Fibroblast of skin of scalp (primary cell): ENCODE results near the gene HLA-DPA1.
"Not testable (repeated sequence)": the region's sequence is repeated elsewhere in the genome, so short reads cannot be mapped to it uniquely, and the experiment has no call there.

ENCODE experiments used
- DNase-seq: peaks from one replicate; pipeline ENCODE4 v3.0.0-alpha.2; 2013

The HLA-DPA1 gene

DNA sequence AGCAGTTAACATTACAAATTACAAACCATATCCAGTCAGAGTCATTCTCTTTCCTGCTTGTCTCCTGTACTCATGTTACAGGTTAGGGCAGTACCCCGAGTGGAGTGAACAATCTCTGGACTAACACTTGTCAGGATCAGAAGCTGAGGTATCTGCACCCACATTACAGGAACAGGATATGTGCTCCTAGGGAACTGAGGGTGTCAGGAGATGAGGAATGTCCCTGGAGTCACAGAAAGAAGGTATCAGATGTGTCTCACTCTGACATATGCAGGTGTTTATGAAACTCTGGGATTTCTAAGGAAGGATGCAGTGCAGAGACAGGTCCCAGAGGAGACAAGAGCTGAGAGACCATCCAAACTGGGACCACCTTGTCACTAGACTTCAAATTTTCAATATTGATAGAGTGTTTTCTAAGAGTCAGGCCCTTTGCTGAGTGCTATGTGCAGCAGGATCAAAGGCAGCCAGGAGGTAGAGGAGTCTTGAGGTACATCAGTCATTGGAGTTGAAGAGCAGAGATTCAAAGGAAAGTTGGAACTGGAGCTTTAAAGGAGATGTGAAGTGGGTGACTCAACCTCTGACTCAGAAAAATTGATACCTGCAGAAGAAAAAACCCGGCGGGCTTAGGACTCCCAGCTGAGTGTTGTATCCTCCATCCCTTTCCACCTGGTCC lies 14.9 kb upstream of the HLA-DPA1 start:
- DNase-seq, result no peak

DNA sequence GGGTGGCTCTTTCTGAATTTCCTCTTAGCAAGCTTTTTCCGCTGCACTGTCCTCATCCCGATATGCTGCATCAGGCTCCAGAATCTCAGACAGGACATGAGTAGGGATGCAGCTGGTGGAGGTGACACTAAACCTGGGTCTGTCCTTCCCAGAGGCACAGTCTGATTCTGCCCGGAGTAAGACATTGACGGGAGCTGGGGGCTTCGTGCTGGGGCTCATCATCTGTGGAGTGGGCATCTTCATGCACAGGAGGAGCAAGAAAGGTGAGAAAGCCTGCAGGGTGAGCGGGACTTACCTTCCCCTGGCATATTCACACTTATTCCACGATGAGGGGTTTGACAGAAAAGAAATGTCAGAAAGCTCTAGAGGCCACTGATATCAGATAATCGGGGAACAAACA lies 12.2 kb upstream of the HLA-DPA1 start:
- DNase-seq, result no peak

DNA sequence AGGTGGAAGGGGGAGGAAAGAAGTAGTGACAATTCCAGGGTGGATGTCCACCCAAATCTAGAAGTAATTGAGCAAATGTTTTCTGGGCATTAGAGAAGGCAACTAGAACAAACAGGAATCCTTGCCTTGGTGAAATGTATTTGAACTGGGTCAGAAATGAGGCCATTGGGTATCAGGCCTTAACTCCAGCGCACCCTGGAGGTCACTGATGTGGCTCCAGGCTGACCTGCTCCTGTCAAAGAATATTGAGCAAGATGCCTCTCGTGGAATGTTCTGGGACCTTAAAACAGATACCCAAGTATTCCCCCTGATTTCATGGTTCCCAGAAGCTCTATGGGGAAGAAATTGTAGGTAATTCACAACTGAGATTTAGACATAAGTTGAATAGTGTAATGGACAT lies 9.3 kb upstream of the HLA-DPA1 start:
- peak; percentile 43 for DNase-seq

DNA sequence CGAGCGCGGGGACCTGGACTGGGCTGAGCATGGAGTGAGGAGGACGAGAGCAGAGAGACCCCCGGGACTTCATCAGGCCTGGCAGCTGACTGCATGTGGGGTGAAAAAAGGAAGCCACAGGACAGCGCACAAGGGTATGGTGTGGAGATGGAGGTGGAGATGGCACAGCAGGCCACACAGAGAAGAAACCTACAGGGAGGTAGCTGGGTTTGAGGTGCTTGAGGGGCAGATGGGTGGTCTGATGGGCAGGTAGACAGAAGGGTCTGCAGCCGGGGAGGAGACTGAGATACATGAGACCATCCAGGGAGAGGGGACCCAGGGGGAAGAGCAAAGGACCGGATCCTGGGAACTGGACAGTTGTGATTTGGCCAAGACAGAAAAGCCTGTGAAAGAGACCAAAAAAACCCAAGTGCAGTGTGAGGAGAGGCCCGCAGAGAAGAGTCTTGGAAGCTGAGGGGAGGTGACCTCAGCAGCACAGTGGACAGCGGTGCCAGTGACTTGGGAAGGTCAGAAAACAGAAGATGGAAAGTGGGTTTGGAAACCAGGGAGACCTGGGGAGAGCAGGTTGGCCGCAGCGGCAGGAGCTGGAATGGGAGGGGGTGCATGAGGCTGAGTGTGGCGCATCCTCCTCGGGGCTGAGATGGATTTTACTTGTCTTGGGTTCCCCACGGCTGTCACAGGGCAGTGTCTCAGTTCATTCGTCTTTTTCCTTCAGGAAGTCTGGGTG lies 7.8 kb upstream of the HLA-DPA1 start:
- DNase-seq, result no peak

DNA sequence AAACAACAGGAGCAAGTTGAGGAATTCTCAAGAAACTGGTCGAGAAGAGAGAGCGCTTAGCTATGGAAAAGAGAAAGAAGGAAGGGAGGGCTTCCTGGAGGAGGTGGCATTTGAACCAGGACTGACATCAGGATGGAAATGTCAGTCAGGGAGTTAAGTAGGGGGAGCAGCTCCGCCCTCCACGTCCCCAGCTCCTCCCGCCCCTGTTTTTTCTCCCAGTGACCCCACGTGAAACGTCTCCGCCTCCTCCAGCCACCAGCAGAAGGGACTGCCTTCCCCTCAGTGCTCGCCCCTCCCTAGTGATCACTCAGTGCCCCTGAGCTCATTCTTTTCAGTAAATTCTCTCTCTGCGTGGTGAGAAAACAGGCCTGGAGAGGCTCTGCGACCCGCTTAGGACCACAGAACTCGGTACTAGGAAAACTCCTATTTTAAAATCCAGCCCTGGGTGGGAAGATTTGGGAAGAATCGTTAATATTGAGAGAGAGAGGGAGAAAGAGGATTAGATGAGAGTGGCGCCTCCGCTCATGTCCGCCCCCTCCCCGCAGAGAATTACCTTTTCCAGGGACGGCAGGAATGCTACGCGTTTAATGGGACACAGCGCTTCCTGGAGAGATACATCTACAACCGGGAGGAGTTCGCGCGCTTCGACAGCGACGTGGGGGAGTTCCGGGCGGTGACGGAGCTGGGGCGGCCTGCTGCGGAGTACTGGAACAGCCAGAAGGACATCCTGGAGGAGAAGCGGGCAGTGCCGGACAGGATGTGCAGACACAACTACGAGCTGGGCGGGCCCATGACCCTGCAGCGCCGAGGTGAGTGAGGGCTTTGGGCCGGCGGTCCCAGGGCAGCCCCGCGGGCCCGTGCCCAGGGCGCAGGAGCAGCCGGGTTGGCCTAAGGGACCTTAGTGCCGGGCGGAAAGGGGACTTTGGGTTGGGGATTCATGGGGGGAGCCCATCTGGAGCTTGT lies 7.0 kb upstream of the HLA-DPA1 start:
- peak; percentile 60 for DNase-seq

DNA sequence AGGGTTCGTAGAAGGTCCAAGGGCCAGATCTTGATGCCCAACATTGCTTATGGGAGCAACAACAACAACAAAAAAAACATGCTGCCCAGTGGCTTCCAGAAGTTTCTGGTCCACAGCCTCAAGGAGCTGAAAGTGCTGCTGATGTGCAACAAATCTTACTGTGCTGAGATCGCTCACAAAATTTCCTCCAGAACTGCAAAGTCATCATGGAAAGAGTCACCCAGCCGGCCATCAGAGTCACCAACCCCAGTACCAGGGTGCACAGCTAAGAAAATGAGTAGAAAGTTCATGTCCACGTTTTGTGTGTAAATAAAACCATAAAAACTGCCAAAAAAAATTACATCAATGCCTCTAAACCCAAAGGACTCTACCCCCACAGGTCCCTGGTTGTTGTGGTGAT lies 6.1 kb upstream of the HLA-DPA1 start:
- DNase-seq, result no peak

DNA sequence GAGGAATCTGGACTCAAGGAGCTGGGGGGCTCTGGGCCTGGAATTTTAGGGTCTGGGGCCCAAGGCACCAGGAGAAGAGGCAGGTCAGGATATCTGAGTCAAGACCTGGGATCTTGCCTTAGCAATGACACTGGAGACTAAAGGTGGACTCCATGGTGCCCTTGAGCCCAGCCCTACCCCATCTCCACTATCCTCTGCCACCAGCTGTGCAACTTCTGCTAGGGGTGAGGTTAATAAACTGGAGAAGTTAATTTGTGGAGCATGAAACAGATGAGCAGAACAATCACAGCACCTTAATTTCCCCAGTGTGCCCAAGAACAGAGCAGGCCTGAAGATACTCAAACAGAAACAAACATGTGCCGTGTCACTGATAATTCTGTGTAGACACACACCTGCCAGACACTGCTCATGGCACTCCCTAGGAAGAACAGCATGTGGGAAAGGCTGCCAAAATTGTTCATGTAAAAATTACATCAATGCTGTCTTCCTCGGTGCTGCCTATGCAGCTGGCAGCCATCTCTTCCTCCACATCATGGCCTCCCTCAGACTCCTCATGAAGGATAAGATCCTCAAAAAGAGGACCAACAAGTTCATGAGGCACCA lies 5.6 kb upstream of the HLA-DPA1 start:
- no peak for DNase-seq

DNA sequence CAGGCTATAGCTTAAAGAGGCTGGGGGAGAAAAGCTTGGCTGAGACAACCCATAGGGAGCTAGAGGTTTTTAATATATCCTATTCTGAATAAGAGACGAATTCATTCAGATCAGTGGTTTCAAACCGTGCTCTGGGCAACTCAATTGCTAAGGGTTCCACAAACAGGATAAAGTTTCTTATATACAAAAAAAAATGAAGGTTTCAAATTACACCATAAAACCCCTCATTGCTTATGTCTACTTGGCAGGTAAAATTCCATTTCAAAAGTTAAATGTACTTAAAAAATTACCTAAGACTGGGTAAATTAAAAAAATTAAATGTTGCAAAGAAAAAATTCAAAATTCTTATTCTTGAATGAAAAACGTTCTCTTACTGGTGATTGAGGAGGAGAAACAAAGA lies 5.0 kb upstream of the HLA-DPA1 start:
- no peak for DNase-seq

DNA sequence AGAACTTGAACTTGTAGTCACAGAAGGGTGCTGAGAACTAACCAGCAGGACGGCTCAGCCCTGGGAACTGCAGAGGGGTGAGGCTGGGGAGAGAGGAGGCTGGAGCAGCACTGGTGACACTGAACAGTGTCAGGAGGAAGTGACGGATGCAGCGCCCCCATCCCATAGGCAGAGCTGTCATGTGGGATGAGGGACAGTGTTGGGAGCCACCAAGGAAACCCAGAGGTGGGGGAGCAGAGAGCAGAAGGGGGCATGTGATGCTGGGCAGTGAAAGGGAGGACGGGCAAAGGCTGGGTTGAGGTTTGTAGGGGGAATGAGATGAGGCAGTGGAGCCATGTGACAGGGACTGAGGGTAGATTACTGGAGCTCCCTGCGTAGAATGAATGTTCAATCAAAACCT lies 4.5 kb upstream of the HLA-DPA1 start:
- DNase-seq, result no peak

DNA sequence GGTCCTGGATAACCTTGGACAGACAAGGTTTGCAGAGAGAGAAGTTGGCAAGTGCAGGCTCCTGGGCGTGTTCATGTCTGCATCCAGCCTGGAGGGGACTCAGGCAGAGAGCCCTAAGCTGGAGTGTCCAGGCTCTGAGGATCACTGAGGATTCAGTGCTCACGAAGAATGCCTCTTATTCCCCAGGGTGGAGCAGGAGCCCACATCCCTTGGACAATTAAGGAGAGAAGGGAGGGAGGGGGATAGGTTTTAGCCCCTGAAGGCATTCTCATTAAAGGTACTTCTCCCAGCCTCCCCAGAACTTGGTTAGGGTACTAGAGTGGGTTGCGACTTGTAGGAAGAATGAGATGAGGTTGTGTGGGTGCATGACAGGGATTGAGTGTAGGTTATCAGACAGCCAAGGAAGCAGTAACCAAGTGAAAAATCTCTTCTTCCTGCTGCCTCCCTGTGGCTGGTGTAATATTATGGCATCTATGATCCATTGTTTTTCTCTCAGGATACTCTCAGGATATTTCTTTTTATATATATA lies 3.0 kb upstream of the HLA-DPA1 start:
- DNase-seq, result no peak

DNA sequence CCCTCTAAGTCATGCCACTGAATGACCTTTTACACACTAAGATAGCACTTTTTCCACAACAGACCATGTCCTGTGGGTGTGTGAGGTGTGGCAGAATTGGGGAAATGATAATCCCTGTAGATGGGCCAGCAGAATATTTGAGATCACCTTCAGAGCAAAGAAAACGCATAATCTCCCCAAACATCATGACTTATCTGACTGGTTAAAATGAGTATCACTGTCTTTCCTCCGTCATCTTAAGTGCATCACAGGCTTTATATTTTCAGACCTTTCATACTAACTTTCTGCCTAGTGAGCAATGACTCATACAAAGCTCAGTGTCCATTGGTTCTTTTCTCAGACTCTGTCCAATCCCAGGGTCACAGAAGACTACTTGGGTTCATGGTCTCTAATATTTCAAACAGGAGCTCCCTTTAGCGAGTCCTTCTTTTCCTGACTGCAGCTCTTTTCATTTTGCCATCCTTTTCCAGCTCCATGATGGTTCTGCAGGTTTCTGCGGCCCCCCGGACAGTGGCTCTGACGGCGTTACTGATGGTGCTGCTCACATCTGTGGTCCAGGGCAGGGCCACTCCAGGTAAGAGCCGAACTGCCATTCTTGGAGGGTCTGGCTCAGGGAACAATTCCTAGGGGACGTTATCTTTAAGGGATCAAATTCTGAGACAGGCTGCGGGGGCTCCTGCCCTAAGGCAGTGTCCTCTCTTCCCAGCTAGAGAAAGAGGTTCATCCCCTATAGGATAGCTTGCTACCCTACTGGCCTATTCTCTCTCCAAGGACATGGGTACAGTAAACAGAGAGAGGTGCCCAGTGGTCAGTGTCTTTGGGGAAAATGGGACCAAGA lies 2.3 kb upstream of the HLA-DPA1 start, which contains the start of gene HLA-DPB1:
Gene HLA-DPB1 (plus strand): TSS at position 423 of the 838 bp plus-strand sequence. CDS start 52 bp downstream, at position 475.
- peak; percentile 50 for DNase-seq

DNA sequence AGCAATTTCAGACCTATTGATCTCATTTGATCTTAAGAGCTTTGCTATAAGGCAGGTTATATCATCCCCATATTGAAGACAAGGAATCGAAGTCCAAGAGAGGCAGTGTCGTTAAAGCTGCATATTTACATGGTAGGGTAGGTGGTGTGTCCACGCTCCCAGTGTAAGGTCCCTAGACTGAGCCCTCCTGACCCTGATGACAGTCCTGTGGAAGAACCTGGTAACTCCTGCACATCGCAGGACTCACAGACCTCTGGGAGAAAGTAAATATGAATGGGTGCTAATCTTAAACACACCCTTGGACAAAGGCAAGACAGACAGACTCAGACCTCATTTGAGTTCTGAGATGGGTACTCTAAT lies 1.7 kb upstream of the HLA-DPA1 start:
- DNase-seq, result no peak

DNA sequence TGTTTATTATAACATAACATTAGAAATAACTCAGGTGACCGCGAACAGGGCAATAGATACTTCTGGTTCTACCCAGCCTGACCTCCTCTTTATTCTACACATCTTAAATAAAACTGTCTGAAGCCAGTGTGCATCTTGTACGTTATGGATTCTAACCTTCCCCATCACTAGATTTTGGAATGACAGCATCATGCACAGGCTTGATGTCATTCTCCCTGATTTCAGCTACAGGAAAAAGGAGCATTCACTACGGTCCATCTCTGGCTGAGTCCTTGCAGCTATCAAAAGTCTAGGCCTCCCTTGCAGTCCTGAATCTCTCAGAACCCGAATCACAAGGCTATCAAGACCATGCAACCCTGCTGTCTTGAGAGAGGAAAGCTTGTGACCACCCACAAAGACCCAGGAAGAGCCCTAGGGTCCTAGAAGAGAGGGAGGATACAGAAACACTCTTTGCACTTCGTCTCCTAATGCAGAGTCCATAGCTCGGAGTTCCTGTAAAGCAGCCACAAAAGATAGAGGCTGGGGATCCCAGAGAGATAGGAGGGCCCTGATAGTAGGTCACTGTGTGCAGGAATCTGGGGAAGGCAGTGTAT lies 845 bp downstream of the HLA-DPA1 start:
- DNase-seq, result no peak

DNA sequence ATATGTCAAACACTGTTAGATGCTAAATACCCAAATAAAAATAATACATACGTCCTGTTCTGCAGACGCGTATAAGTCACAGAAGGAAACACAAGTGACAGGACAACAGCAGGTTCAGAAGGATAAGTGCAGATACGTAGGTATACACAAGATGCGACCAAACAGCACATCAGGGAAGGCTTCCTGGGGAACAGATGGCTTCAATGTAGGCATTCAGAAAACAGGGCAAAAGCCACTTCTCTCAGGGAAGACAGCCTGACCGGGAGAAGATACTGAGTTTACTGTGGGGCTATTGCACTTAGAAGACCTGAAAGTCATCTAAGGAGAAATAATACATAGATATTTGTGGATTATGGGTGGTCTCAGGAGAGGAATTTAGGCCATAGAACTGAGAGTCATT lies 1.9 kb downstream of the HLA-DPA1 start:
- DNase-seq, result no peak

DNA sequence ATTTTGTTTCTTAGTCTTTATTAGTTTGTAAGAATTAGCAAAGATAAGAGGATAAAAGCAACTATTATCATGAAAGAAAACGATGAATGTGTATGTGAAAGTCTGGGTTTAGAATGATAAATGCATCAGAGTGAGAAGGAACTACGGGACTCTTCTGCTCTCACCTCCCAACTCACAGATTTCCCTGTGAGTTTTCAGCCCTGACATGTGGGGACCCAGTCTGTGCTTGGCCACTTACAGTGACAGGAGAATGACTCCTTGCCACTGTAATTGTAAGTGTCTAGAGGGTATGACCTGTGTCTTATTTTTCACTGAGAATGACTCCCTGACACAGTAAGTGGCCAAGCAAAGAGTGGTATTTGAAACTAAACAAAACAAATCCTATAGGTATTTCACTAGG lies 2.5 kb downstream of the HLA-DPA1 start:
- no peak for DNase-seq

DNA sequence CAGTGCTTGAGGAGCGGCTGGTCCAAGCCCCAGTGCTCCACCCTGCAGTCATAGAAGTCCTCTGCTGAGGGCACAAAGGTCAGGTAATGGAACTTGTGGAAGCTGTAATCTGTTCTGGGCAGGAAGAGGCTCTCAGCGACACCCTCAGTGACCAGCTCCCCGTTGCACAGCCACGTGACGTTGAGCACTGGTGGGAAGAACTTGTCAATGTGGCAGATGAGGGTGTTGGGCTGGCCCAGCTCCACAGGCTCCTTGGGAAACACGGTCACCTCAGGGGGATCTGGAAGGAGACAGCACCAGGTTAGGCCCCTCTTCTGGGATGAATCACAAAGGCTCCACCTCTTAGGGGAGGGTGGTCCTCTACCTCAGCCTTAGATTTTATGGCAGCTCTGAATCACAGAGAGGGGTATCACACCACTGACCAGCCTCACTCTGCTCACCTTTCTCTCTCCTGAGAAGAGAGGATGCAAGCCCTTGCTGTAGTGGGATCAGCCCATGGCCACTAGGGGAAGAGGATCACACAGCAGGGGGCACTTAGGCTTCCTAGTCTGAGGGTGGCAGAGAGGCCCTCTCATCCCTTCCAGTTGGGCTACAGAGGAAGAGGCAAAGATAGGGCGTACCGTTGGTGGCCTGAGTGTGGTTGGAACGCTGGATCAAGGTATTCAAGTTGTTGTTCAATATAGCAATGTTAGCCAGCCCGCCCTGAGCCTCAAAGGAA lies 4.3 kb downstream of the HLA-DPA1 start:
- no peak for DNase-seq

DNA sequence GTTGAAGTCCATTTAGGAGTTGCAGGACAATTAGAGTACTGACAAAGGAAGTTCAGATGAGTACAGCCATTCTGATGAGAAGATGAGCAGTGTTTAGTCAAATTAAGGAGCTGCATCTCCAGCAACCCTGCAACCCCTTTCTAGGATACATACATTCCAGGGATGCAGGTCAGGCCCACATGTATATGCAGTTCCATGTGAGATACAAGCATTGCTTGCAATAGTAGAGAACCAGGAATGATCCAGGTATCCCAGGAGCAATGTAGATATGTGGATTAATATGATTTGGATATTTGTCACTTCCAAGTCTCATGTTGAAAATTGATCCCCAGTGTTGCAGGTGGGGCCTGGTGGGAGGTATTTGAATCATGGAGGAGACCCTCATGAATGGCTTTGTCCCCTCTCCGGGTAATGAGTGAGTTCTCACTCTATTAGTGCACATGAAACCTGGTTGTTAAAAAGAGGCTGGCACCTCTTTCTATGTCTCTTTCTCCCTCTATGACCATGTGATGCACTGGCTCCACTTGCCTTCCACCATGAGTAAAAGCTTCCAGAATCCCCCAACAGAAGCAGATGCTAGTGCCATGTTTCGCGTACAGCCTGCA lies 6.4 kb downstream of the HLA-DPA1 start:
- no peak for DNase-seq

DNA sequence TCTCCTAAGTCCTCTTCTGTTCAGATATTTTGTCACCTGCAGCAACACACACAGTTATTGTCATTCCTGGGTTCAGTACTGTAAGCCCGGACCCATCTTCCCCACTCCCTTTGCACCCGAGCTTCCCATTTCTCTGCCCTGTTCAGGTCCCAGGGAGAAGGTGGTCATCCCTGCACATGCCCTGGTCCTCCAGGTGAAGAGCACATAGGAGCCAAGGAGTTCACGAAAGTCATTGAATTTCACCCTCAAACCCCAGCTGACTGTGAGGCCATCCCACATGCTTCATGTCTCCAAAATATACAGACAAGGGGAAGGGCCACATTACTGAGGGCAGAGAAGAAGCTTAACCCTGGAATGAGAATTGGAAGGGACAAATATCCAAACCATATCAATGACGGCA lies 8.1 kb downstream of the HLA-DPA1 start:
- DNase-seq, result no peak

DNA sequence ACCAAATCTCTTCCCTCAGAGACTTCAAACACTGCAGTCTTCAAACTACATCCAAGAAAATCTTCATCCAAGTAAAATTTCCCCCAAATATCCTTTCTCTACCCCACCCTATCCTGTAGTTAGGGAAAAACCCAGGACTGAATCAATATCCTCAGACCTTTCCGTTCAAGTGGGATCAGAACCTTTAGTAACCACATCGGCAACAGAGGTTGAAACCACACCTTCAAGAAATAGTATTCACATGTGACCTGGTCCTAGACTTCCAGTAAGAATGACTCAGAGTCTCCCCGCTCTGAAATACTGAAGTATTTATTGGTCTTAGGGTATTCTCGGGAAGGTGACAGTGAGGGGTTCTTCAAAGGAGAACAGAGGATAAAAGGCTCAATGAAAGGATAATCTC lies 8.7 kb downstream of the HLA-DPA1 start:
- DNase-seq, result no peak

DNA sequence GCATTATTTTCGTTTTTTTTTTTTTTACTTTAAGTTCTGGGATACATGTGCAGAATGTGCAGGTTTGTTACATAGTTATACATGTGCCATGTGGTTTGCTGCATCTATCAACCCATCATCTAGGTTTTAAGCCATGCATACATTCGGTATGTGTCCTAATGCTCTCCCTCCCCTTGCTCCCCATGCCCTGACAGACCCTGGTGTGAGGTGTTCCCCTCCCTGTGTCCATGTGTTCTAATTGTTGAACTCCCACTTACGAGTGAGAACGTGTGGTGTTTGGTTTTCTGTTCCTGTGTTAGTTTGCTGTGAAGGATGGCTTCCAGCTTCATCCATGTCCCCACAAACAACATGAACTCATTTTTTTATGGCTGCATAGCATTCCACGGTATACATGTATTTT lies 10.0 kb downstream of the HLA-DPA1 start:
- DNase-seq, result not testable (repeated sequence)
